GM12878 (cell line): ENCODE measurements around the gene GABRB1. TPM values are rescaled to one million over a fixed set of nuclear protein-coding genes. Genes with fewer than 3 reads are reported as not detected.

ENCODE experiments used
- ATAC-seq: fragments of 200-7000 bp; cut with Tn5 transposase; 3 replicates; pipeline ENCODE4 v1.9.1; 2020; ENCODE audit warnings: mild to moderate bottlenecking, moderate library complexity
- BruUV-seq: library from RNA; stranded (reverse); fragments of 400-500 nt; replicated peaks from 2 replicates; lab custom pipeline; 2021; lab: Mats Ljungman, UMichigan
- CTCF ChIA-PET: fragments of 300-600 bp; sonication (Branson Sonifier 250); formaldehyde crosslinking; extraction: SDS; loops from one replicate; lab custom pipeline; 2021; ENCODE audit warnings: inconsistent platforms; lab: Yijun Ruan, JAX
- POLR2A ChIA-PET: fragments of 350-600 bp; formaldehyde crosslinking; extraction: SDS; loops from one replicate; lab custom pipeline; 2021; ENCODE audit warnings: inconsistent platforms; lab: Charles Lee
- RAD21 ChIA-PET: fragments of 300-600 bp; sonication (Branson Sonifier 250); formaldehyde crosslinking; loops from one replicate; lab custom pipeline; 2023; ENCODE audit warnings: antibody characterized with exemption; ENCODE audit not compliant: unreplicated experiment; lab: Charles Lee
- SMC1A ChIA-PET: fragments of 300-600 bp; sonication (Branson Sonifier 250); formaldehyde crosslinking; loops from one replicate; lab custom pipeline; 2023; ENCODE audit not compliant: unreplicated experiment, uncharacterized antibody; lab: Charles Lee
- DNase-seq: peaks from one replicate; pipeline ENCODE4 v3.0.0-alpha.2; 2011; ENCODE audit warnings: low read depth, low spot score
- FAIRE-seq: peaks from 3 replicates; lab custom pipeline; 2011; peaks lifted over from hg19 to GRCh38; lab: Jason Lieb, UNC
- H2AFZ ChIP-seq: 2 replicates; pipeline ENCODE4 v1.6.0; 2011; ENCODE audit warnings: low read depth, low read length, control low read depth; ENCODE audit not compliant: control insufficient read depth
- H3K27ac ChIP-seq: 2 replicates; pipeline ENCODE4 v1.5.1; 2011; ENCODE audit warnings: control low read depth; ENCODE audit not compliant: control insufficient read depth, insufficient read depth
- H3K27me3 ChIP-seq, 2 experiments: replicated peaks in 1 of 2; 2 replicates each; pipeline versions ENCODE4 v1.6.0 to v1.6.1; 2011; ENCODE audit warnings: low read length in 1 of 2; ENCODE audit not compliant: control insufficient read depth in 2 of 2, insufficient read depth in 2 of 2
- H3K36me3 ChIP-seq, 2 experiments: 2 replicates each; pipeline ENCODE4 v1.5.1; 2011; ENCODE audit warnings: low read length in 1 of 2; ENCODE audit not compliant: control insufficient read depth in 2 of 2, insufficient read depth in 2 of 2
- H3K4me1 ChIP-seq: 2 replicates; pipeline ENCODE4 v1.6.1; 2011; ENCODE audit warnings: mild to moderate bottlenecking, low read length, moderate library complexity, mixed read lengths; ENCODE audit not compliant: control insufficient read depth, insufficient read depth
- H3K4me2 ChIP-seq: 2 replicates; pipeline ENCODE4 v1.6.0; 2011; ENCODE audit warnings: control low read depth; ENCODE audit not compliant: control insufficient read depth, insufficient read depth
- H3K4me3 ChIP-seq: fragments of 200-600 bp; sonication (generic); 2 replicates; pipeline ENCODE4 v1.5.1; 2016
- H3K79me2 ChIP-seq: 2 replicates; pipeline ENCODE4 v1.6.0; 2011; ENCODE audit warnings: low read length; ENCODE audit not compliant: control insufficient read depth, insufficient read depth
- H3K9ac ChIP-seq: 2 replicates; pipeline ENCODE4 v1.8.0; 2011; ENCODE audit warnings: low read length, control low read depth, mixed read lengths; ENCODE audit not compliant: control insufficient read depth, insufficient read depth
- H3K9me3 ChIP-seq: replicated peaks from 3 replicates; pipeline ENCODE4 v1.5.1; 2011; ENCODE audit warnings: mild to moderate bottlenecking, low read length; ENCODE audit not compliant: control insufficient read depth, insufficient read depth
- H4K20me1 ChIP-seq: 2 replicates; pipeline ENCODE4 v1.6.0; 2011; ENCODE audit not compliant: control insufficient read depth, insufficient read depth
- ASH2L ChIP-seq: fragments of 300-600, 200-600 bp; sonication (generic); IDR thresholded peaks from 2 replicates; pipeline ENCODE4 v1.6.1; 2017; ENCODE audit warnings: low read depth, mild to moderate bottlenecking, borderline replicate concordance
- BCL3 ChIP-seq: IDR thresholded peaks from 2 replicates; pipeline ENCODE4 v1.6.1; 2011; ENCODE audit warnings: borderline replicate concordance, low read depth, mild to moderate bottlenecking, moderate library complexity, low read length; ENCODE audit not compliant: insufficient read depth, poor library complexity, severe bottlenecking
- CHD4 ChIP-seq: fragments of 200-600 bp; sonication (generic); IDR thresholded peaks from 2 replicates; pipeline ENCODE4 v1.6.1; 2016; ENCODE audit warnings: mild to moderate bottlenecking
- JUNB ChIP-seq: IDR thresholded peaks from 2 replicates; pipeline ENCODE4 v1.6.1; 2016; ENCODE audit warnings: antibody characterized with exemption, mild to moderate bottlenecking
- KDM1A ChIP-seq: fragments of 200-600 bp; sonication (generic); IDR thresholded peaks from 2 replicates; pipeline ENCODE4 v1.6.1; 2016; ENCODE audit warnings: borderline replicate concordance
- MEF2A ChIP-seq: IDR thresholded peaks from 2 replicates; pipeline ENCODE4 v1.6.1; 2011; ENCODE audit warnings: low read depth, mild to moderate bottlenecking, low read length, moderate library complexity; ENCODE audit not compliant: insufficient read depth
- NFYB ChIP-seq: IDR thresholded peaks from 2 replicates; pipeline ENCODE4 v1.6.1; 2011; ENCODE audit warnings: low read depth, mild to moderate bottlenecking, low read length, improper control_type of control experiment, moderate library complexity; ENCODE audit not compliant: insufficient read depth
- WGBS: methylation state at CpG from one replicate; pipeline ENCODE4 v1.1.6; 2016; ENCODE audit warnings: low lambda C conversion rate; ENCODE audit not compliant: insufficient replicate concordance, insufficient coverage; ENCODE audit errors: missing lambda C conversion rate; 5-methylcytosine and 5-hydroxymethylcytosine counted together
- in situ Hi-C: fragments of 300-500 bp; cut with MboI; formaldehyde crosslinking; loops from 9 replicates; pipeline ENCODE4 v1.14.3; 2018; ENCODE audit warnings: mixed read lengths
- intact Hi-C: fragments of 100-400 bp; cut with micrococcal nuclease; formaldehyde crosslinking; loops from one replicate; pipeline ENCODE4 v1.14.2; 2022; ENCODE audit not compliant: unreplicated experiment
- polyA plus RNA-seq, 11 experiments: library from polyadenylated mRNA; depleted of rRNA in 4 of 11; unstranded in 6 of 11; stranded (reverse) in 5 of 11; fragments of >200 nt; fragmentation: Nextera tagmentation in 4 of 11; fragmentation: Illumina TruSeq in 1 of 11; extraction: Ambion mirVana in 4 of 11; extraction: Trizol in 1 of 11; gene quantifications; 1 replicate in 1 of 11; 2 replicates in 10 of 11; pipeline versions ENCODE4 v1.2.1 to v1.2.3, GENCODE V29; 2011 to 2016; ENCODE audit warnings: inconsistent platforms in 2 of 11, missing spikeins in 2 of 11, low read depth in 1 of 11
- total RNA-seq, 4 experiments: library from RNA; depleted of rRNA in 3 of 4; stranded (reverse); fragments of >200 nt in 3 of 4; fragmentation: Illumina TruSeq in 1 of 4; extraction: Trizol in 1 of 4; gene quantifications; 2 replicates each; pipeline versions ENCODE4 v1.2.1 to v1.2.3, GENCODE V29; 2013 to 2021

GABRB1 gene
- total and polyA plus RNA-seq, 10 of the 15 experiments (the other 5 are each of a cell fraction or from before 2014, with no cell fraction given): 0.13 to 0.92 TPM; not detected in 8

- intact Hi-C loops (no loop called here), in situ Hi-C loops (no loop called here)
- ATAC-seq: no peak
- H3K27ac ChIP-seq: no peak overlapping the region
- CTCF ChIA-PET: no interaction called here
- no peaks in the 10 kb centered on the region for H3K9me3 ChIP-seq
- POLR2A ChIA-PET: no interaction called here
- H3K4me2 ChIP-seq: no peak overlapping the region
- SMC1A ChIA-PET: interaction anchor here (0.8 kb wide), 1 partner anchor 108 kb away, joined by 4 read pairs; no protein-coding TSS in a partner anchor
- no peak overlapping the region for H2AFZ ChIP-seq
- no peaks in the 10 kb centered on the region for H3K79me2 ChIP-seq
- H3K4me1 ChIP-seq: no peaks in the 10 kb centered on the region
- TF ChIP-seq NFYB: no peak
- TF ChIP-seq MEF2A: no peak
- TF ChIP-seq BCL3: no peak
- TF ChIP-seq KDM1A: no peak
- TF ChIP-seq ASH2L: no peak
- TF ChIP-seq CHD4: no peak
- TF ChIP-seq JUNB: no peak
- no peaks in the 10 kb centered on the region for H4K20me1 ChIP-seq
- WGBS: 27% methylated on average over 1 of the region's 1 CpG
- FAIRE-seq: no peak
- no peaks in the 10 kb centered on the region for H3K27me3 ChIP-seq
- H3K9ac ChIP-seq: no peak overlapping the region
- DNase-seq: no peak
- RAD21 ChIA-PET: no interaction called here
- no peak overlapping the region for H3K4me3 ChIP-seq
- no peaks in the 10 kb centered on the region for H3K36me3 ChIP-seq
- BruUV-seq: no TSS peak
Measured at GRCh38 chr4:47207555-47207954, 176.2 kb downstream of the GABRB1 start.
